VCaP (cell line): ENCODE data around the gene SP2.

Experiments
- H3K27ac ChIP-seq: fragments of 450-650 bp; 2 replicates; pipeline ENCODE4 v1.5.1; 2017
- TF ChIP-seq, protein P1 (sequence below): fragments of 450-650 bp; conservative IDR thresholded peaks from 2 replicates; pipeline ENCODE4 v1.5.1; 2017; ENCODE audit warnings: mild to moderate bottlenecking, moderate library complexity

The SP2 gene

DNA sequence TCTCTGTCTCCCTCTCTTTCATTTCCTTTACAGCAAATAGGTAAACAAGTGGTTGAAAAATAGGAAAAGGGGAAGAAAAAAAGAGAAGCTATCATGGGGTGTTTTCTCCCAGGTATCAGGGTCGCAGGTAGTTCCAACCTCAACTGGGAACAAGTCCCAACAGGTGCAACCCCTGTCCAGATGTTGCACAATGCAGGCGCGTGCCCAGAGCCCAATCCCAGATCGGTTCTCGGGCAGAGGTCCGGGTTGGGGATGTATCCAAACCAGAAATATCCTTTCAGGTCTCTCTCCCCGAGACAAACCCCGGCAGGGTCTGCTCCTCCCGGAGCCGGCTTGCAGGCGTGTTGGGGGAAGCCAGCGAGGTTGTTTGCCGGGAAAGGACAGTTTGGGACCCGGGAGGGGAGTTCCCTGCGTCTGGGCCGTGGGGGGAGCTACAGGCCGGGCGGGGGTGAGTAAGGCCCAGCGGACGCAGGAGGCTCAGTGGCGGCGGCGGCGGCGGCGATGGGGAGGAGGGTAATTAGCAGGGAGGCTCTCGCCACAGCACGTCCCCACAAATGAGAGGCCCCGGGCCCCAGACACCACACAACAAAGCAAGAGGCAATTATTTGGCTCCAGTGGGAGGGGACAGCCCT, 23.9 kb upstream of the SP2 start:
- TF ChIP-seq, protein P1, sequence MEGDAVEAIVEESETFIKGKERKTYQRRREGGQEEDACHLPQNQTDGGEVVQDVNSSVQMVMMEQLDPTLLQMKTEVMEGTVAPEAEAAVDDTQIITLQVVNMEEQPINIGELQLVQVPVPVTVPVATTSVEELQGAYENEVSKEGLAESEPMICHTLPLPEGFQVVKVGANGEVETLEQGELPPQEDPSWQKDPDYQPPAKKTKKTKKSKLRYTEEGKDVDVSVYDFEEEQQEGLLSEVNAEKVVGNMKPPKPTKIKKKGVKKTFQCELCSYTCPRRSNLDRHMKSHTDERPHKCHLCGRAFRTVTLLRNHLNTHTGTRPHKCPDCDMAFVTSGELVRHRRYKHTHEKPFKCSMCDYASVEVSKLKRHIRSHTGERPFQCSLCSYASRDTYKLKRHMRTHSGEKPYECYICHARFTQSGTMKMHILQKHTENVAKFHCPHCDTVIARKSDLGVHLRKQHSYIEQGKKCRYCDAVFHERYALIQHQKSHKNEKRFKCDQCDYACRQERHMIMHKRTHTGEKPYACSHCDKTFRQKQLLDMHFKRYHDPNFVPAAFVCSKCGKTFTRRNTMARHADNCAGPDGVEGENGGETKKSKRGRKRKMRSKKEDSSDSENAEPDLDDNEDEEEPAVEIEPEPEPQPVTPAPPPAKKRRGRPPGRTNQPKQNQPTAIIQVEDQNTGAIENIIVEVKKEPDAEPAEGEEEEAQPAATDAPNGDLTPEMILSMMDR: no peak
- H3K27ac ChIP-seq: no peak overlapping the region

DNA sequence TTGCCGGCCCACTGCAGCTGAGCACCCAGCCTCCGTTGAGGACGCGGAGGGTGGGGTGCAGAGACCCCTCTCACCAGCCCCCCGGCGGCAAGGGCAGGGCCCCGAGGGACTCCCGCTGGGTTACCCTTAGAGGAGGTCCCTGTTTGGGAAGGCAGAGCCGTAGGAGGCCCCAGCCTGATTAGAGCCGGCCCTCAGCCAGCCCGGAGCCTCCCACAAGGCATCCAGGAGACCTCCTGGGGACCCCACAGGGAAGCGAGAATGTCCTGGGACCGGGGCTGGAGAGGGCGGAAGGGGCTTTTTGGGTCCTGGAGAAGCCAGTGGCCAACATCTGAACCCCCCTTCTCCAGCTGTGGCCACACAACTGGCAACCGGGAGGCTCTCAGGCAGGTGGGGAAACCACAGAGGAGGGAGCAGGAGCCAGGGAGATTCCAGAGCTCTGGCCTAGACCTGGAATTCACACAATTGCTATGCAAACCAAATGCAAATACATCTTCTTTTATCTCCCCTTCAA, 23.3 kb upstream of the SP2 start:
- no peak overlapping the region for H3K27ac ChIP-seq

DNA sequence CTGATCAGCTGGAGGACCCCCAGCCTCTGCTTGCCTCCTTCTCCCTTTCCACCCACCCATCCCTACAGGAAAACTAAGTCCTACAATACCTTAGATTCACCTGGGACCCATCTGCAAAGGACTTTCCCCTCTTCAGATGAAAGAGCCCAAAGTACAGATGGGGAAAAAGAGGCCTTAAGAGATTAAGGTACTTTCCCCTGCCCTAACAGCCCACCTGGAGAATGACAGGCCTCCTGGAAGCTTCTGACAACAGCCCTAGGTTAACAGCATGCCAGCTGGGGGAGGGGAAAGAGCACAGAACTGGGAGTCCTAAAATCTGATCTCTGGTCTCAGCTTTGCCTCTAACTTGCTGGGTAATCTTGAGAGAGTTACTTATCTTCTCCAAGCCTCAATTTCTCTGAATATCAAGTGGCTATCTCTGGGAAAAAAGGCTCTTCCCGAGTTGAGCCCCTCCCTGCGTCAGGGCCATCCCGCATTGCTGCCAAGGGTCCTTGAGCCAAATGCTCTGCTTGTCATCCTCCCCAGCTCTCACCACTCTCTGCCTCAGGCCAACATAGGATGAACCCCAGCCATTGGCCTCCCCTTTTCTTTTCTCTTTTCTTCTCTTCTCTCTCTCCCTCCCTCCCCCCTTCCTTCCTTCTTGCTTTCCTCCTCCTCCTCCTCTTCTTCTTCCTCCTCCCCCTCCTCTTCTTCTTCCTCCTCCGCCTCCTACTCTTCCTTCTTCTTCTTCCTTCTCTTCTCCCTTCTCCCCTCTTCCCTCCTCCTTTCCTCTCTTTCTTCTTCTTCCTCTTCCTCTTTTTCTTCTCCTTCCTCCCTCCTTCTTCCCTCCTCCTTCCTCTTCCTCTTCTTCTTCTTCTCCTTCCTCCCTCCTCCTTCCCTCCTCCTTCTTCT, 22.6 kb upstream of the SP2 start:
- H3K27ac ChIP-seq: no peak overlapping the region
- TF ChIP-seq, protein P1: no peak

More for the DNA sequence above, 23.3 kb upstream of the SP2 start:
- TF ChIP-seq, protein P1: no peak

DNA sequence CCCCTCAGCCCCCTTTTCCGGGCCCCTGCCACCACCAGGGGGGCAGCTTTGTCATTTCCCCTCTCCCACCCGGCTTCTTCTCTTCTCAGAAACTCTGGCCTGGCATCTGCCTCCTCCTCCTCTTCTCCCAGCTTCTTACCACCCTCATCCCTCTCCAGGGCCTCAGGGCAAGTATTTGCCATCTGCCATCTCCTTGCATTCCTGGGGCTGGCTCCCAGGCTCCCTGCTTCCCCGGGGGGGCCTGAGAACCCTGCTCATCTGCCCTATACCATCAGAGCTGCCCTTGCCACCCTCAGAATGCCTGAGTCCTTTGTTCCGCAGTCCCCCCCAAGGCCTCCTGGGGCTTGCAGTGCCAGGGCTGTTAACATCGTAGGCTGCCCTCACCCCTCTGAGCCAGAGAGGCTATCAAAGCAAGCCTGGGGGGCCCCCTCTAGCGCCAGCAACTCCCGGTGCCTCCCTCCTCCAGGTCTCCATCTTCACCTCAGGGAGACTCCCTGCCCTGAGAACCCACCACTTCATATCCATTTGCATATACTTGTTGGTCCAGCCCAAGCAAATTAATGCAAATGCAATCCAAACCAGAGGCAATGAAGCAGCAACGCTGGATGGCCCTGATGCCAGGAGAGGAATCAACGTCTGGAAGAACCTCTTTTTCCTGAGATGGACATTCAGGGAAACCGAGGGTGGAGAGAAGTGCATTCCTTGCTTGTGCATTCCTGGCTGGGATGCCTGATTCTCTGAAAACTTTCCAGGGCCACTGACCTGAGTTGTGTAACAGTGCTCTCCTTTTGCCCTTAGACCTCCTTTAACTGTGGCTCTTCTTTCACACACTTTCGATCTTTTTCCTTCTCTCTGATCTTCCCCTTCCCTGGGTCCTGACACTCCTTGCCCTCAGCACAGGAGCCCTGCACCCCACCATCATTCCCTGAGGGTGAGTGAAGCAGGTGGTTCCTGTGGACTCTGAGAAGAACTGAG, 20.7 kb upstream of the SP2 start:
- H3K27ac ChIP-seq: no peak overlapping the region

DNA sequence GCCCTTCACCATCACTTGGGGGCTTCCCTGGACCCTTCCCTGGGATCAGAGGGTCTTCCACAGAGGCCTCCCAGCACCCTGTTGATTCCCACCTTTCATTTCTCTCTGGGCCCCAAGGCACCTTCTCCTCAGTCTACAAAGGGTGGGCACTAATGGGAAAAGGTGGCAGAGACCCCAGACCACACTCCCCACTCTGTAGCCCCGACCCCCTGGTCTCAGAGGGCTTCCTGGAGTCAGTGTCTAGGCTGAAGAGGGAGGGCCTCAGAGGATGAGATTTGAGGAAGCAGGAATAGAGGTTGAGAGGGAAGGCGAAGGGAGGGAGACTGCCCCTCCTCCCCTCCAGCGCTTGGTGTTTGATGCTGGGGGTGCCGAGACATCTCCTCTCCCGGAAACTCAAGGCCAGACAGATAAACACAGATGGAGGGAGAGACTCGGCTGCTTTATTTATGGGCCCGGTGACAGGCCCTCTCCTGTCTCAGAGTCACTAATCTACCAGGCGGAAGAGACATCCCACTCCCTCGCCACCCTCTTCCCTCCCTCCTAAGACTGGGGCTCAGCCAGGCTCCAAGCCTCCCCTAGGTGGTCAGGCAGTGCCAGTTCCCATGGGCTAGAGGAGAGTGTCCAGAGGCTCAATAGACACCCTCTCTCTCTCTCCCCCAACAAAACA, 18.5 kb upstream of the SP2 start:
- H3K27ac ChIP-seq: no peak overlapping the region

More for the DNA sequence above, 20.7 kb upstream of the SP2 start:
- TF ChIP-seq, protein P1: no peak

DNA sequence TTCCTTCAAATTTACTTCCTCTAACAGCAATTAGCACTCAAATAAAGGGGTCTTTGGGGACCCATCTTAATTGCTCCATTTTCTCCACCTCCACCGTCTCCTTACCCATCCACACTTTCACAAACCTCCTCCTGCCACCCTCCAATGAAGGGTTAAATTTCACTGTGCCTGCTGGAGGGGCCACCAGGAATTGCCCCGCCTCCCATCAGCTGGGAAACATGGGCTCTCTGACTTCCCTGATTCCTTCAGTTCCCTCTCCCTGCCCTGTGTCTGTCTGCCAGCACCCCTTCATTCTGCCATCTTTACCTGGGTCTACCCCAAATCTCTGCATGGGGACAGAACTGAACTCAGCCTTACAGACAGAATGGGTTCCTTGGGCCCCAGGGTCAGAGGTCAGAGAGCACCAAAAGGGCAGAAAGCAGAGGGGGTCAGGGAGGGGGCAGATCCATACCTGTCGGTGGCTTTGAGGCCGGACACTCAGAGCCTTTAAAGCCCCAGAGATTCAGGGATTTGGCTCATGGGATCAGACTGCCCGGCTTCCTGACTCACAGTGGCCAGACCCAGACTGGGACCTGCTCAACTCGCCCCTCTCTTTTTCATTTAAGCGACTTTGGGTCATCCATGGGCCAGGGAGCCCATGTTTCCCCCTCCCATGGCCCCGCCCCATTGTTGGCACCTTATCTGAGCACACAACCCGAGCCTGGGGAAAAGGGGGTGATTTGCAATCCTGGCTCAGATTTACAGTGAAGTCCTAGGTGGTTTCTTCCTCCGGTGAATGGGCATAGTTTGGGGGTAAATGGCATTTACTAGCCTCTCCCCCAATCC, 17.6 kb upstream of the SP2 start:
- no peak overlapping the region for H3K27ac ChIP-seq
- TF ChIP-seq, protein P1: no peak

More for the DNA sequence above, 18.5 kb upstream of the SP2 start:
- TF ChIP-seq, protein P1: no peak
